Activated CD8-positive, alpha-beta memory T cell treated with anti-CD3 and anti-CD28 coated beads for 36 hours (primary cell): ENCODE results near the gene IFRD2. TPM values are rescaled to one million over a fixed set of nuclear protein-coding genes. Genes with fewer than 3 reads are reported as not detected.

ENCODE experiments used
- CTCF ChIA-PET: fragments of 350-600 bp; sonication (Branson Sonifier 250); formaldehyde crosslinking; loops from one replicate; lab custom pipeline; 2021; ENCODE audit warnings: antibody characterized with exemption; lab: Charles Lee
- POLR2A ChIA-PET: fragments of 350-600 bp; sonication (Branson Sonifier 250); formaldehyde crosslinking; loops from one replicate; lab custom pipeline; 2021; ENCODE audit warnings: antibody characterized with exemption; lab: Charles Lee
- total RNA-seq, 2 experiments: library from RNA; stranded (reverse); gene quantifications; one replicate each; pipeline ENCODE4 v1.2.3, GENCODE V29; 2021

IFRD2 gene
- total RNA-seq, 2 experiments from 2014 or later: 197 to 200 TPM

DNA sequence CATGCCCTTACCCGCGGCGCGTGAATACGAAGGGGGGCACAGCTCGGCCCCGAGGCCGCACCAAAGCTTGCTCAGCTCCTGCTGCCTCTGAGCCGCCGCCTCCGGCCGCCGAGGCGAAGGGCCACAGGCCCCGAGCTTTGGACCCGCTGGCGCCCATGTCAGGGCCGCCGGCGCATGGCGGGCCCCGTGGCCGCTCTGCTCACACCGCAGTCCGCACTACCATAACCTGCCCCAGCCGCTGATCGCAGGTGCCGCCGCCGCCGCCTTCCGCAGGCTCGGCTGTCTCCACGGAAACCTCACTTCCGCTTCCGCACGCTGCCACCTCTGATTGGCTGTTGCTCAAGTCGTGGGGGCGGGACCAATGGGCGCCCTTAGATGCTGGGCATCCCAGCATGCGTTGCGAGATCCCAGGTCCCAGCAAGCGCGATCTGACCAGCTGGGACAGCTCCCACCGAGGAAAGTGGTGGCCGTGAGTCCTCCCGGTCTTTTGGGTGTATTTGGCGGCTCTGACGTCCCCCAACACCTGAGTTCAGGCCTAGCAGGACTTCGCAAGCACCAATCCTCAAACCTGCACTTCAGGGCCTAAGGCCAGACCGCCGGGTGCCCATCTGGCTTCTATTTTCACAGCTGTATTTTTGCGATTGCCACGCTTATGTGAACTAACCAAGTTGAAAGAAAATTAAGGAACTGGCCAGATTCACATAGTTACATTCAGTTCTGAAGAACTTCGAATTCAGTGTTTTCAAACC lies 35.9 kb upstream of the IFRD2 start, which contains the start of gene TUSC2:
TSS of gene TUSC2 (minus strand) at position 281 of the 749 bp plus-strand sequence. CDS start at position 157, 124 bp downstream.
- CTCF ChIA-PET: interaction anchor here (0.6 to 1.7 kb wide), 9 partner anchors 9 to 100 kb away, joined by 3 to 7 read pairs (median 3); partner anchors contain the start of genes IFRD2 and RASSF1
- POLR2A ChIA-PET: interaction anchor here (0.6 to 2.6 kb wide), 10 partner anchors 9 to 608 kb away, joined by 3 to 28 read pairs (median 6); partner anchors contain the start of genes CYB561D2, HYAL3, IFRD2 and NAA80

DNA sequence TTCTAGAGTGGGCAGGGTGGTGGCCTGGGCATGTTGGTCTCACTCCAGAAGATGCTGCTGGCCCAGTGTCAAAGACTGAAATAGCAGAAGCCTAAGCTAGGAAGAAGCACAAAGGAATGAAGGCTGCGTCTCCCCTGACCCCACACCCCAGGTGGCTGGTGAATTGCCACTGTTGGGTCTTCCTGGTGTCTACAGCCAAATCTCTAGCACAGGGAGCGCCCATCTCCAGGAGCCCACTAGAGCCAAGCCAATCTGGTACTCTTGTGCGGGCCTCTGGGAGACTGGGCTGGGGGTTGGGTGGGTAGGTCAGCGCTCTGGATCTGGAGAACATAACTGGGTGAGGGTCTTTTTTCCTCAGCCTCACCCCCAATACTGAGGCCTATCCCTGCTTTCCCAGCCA lies 34.9 kb upstream of the IFRD2 start:
- CTCF ChIA-PET: interaction anchor here (0.6 to 1.7 kb wide), 9 partner anchors 10 to 99 kb away, joined by 3 to 7 read pairs (median 3); partner anchors contain the start of genes IFRD2 and RASSF1
- POLR2A ChIA-PET: interaction anchor here (1.2 to 2.6 kb wide), 4 partner anchors 10 to 28 kb away, joined by 6 to 28 read pairs (median 10); partner anchors contain the start of genes CYB561D2, HYAL3, NAA80 and NPRL2

DNA sequence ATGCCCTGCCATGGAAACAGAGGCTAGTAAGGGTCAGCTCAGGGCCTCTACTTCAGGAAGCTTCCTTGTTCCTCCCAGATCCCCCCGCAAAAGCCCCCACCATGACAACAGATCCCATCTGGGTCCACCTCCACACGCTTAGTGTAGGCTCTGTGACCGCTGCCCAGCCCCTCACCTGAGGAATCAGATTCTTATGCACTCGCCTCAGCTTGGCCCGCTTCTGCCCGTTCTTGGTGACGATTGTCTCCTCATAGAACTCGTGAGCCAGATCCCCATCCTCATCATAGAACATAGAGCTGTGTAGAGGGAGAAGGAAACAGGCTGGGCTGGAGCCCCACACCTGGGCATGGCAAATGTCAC lies 33.9 kb upstream of the IFRD2 start:
- ChIA-PET CTCF (no interaction called here), POLR2A (no interaction called here)

DNA sequence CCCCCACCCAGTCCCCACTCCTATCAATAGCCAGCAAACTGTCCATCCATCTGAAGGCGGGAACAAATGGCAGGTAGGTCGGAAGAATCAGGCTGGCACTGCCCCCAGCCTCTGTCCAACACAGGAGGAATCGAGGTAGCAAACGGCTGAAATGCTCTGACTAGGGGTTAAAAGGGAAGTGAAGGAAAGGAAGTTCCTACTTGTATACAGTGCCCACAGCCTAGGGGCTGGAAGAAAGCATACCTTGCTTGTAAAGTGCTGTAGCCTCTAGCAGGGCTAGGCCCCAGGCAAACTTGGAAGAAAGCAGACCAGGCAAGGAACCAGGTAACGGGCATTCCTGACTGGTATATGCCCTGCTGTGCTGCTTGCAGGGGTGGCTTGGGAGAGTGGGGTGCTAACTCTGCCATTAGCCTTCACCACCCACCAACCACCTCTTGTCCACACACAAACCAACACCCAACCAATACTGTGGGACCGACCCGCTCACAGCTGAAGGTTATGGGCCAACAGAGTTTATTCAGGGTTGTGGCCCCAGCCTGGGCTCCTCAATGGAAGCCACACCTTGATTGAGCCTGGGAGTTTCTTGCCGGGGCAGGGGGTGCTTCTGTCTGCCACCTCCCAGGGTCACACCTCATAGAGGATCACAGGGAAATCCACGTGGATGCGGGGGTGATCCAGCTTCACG lies 33.4 kb upstream of the IFRD2 start:
- CTCF ChIA-PET: interaction anchor here (0.6 kb wide), 1 partner anchor 489 kb away, joined by 5 read pairs; no protein-coding TSS in a partner anchor
- POLR2A ChIA-PET: no interaction called here

DNA sequence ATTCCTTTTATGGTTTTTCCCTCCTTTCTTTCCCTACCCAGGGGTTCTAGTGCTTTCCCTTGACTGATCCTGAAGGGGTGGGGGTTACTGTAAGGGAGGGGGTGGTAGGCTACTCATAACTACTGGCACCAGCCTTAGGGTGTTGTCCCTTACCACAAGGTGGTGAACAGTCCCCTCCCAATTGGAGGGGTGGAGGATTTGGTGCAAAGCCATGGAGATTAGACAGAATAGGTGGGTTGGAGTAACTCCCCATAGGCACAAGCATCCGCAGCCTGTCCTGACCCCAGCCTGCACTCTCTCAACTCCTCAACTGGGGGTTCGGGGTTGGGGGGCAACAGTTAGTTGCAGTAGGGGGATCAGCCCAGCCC lies 32.9 kb upstream of the IFRD2 start:
- CTCF ChIA-PET: interaction anchor here (0.6 to 2.7 kb wide), 10 partner anchors 8 to 489 kb away, joined by 3 to 11 read pairs (median 4); partner anchors contain the start of genes HYAL1, HYAL3 and NAA80
- POLR2A ChIA-PET: interaction anchor here (0.6 to 0.7 kb wide), 2 partner anchors 27 to 337 kb away, joined by 4 read pairs; no protein-coding TSS in a partner anchor

DNA sequence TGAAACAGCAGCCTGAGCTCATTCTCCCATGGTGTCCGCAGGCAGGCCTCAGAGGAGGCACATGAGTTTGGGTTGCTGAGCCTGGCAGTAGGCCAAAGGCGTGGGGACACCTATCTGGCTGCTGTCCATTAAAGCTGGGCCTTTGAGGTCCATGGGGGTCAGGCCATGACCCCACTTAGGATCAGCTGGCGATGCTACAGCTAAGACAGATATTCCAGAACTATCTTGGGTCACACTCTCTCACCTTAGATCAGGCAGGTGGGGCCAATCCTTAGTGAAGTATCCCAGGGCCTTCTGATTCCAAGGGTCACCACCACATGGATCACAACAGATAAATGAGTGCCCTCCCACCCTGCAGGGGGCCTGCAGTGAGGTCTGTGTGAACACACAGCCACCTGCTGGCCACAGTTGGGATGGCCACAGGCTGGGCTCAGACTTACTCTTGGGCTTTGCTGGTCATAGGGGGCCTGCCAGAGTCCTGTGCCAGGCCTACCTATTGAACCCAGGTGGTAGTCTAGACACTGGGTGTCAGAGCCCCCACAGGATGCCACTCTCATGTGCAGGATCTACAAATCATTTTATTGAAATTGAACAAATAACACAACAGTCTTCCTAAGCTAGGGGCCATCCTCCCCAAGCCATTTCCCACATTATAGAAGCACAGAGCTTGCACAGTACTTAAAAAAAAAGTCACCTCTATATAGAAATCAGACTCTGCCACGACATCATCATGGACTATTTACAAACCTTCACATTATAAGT lies 32.3 kb upstream of the IFRD2 start:
- ChIA-PET POLR2A (interaction anchor here (0.5 to 1.2 kb wide), 5 partner anchors 9 to 338 kb away, joined by 3 to 5 read pairs (median 4); partner anchors contain the start of genes HYAL3 and NAA80), CTCF (interaction anchor here (0.6 to 2.7 kb wide), 13 partner anchors 9 to 488 kb away, joined by 3 to 11 read pairs (median 4); partner anchors contain the start of genes HYAL1, HYAL3 and NAA80)

DNA sequence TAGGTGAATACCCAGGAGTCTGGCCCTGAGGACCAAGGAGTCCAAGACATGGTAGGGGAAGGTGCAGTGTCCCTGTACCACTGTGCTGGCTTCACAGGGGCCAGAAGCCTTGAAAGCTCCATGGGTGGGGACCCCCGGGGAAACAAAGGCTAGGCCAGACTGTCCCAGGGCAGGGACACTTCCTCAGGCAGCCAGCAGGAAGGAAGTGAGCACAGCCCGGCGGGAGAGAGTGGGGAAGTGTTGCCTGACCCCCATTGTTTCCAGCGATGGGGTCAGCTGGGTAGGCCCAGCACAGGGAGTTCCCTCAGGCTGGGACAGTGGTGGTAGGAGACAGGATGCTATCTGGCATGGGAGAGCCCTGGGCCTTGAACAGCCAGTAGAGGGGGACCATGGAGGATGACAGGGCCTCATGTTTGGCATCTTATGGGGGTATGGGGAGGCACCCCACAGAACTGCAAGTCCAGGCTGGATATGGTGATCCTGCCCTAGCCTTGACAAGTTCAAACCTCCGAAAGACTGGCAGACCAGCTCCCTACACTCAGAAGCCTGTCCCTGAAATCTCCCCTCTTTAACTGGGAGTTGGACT lies 31.5 kb upstream of the IFRD2 start:
- ChIA-PET POLR2A (interaction anchor here (0.5 to 1.2 kb wide), 3 partner anchors 8 to 24 kb away, joined by 3 to 5 read pairs (median 4); partner anchors contain the start of genes HYAL3 and NAA80), CTCF (interaction anchor here (0.9 to 2.7 kb wide), 11 partner anchors 9 to 131 kb away, joined by 3 to 11 read pairs (median 4); partner anchors contain the start of genes HYAL1, HYAL3 and NAA80)

DNA sequence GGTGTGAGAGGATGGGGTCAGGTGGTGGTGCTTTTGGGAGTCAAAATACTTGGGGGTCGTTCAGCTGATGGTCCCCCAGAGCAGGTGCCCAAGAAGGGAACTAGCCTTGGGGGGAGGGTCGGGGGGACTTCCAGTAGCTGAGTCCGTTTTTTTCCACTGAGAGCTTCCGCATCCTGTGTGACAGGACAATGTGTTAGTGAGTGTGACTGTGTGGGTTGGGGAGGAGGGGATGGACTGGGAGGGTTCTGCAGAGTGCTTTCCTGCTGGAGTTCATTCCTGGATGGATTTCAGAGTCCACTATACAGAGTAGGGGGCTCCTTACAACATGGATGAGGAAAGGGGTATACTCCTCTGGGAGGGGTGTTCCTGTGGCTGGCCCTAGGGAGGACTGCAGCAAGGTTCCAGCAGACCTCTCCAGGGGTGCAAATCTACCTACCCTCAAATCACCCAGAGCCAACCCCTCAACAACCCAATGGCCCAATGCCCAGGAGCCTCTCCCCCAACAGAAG lies 30.9 kb upstream of the IFRD2 start:
- POLR2A ChIA-PET: interaction anchor here (2.8 kb wide), 1 partner anchor 24 kb away, joined by 6 read pairs; the partner anchor contains the start of genes HYAL3 and NAA80
- CTCF ChIA-PET: interaction anchor here (1.2 to 2.7 kb wide), 3 partner anchors 8 to 96 kb away, joined by 4 to 9 read pairs (median 5); no protein-coding TSS in a partner anchor

DNA sequence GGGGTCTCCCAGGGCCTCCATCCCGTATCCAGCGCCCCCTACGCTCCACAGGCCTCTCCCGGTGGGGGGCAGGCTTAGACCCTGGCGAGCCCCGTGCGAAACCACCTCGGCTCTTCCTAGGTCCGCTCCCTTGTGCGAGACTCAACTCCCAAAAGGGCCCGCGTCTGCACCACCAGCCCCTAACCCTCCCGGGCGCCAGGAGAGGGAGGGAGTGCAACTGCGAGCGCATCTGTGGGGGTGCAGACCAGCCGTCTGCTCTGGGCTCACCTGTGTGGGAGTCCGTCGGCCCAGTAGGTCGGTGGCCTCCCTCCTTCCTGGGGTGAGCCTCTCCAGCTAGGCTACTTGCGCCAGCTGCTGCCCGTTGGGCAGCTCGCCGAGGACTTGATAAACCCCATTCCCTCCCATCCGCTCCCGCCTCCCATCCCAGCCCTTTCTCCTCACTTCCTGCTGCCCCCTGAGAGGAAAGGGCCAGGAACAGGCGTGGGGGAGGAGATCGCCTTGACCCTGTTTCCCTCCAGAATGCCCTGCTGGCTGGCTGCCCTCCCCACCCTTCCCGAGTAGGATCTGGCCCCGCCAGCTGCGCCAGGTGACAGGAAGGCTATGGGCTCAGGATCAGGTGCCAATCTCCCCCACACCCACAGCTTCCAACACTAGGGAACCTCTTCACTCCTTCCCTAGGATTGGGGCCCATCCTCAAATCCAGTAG lies 30.3 kb upstream of the IFRD2 start, which contains the start of gene HYAL2:
TSS of gene HYAL2 (minus strand) at position 360 of the 706 bp plus-strand sequence. CDS start 2,256 bp downstream, outside the sequence.
- CTCF ChIA-PET: interaction anchor here (0.6 to 2.7 kb wide), 10 partner anchors 11 to 96 kb away, joined by 3 to 9 read pairs (median 4); no protein-coding TSS in a partner anchor
- POLR2A ChIA-PET: interaction anchor here (2.8 kb wide), 1 partner anchor 23 kb away, joined by 6 read pairs; the partner anchor contains the start of genes HYAL3 and NAA80

DNA sequence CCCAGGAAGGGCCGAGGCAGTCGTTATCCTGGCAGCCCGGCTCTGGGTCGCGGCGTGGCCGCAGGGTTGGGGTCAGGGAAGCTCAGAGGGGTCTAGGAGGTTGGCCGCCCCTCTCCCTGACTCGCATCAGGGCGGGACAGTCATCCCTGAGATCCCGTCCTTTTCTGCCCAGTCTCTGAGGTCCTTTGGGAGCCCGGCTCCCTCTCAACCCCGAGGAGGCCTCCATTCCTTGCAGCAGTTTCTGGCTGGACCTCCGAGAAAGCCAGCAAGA lies 29.8 kb upstream of the IFRD2 start:
- CTCF ChIA-PET: interaction anchor here (0.6 to 1.9 kb wide), 9 partner anchors 12 to 34 kb away, joined by 3 to 6 read pairs (median 3); partner anchors contain the start of genes HYAL3 and NAA80
- POLR2A ChIA-PET: interaction anchor here (1.0 to 2.8 kb wide), 2 partner anchors 15 to 23 kb away, joined by 4 to 6 read pairs; partner anchors contain the start of genes HYAL3 and NAA80

DNA sequence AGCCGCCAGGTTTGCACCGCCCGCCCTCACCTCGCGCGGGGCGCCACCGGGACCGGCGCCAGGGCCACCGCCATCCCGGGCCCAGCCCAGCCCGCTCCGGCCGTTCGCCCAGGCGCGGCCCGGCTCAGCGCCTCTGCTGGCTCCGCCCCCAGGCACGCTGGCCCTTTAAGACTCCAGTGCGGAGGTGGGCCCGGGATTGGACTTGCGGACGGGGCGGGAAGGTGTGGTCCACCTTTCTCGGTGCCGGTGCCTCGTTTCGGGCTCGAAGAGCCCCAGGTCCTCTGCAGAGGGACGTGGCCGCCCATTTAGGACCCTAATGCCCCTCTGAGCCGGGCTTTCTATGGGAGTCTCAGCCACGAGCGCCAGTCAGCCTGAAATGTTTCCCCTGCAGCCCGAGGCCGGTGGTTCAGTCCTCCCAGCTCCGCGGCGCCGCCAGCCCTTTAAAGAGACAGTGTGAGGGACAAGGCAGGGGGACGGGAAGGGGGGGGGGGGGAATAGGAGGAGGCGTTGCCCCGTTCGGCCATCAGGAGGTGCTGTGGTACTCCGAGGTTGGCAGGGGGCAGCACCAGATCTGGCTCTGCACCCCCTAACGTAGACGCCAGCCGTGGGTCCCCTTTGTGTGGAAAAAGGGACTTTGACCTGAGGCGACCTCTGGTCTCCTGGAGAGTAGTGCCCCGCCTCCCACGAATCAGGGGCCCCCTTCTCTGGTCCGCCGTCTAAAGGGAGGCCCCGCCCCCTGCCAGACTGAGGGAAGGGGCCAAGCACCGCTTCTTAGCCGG lies 29.3 kb upstream of the IFRD2 start:
- POLR2A ChIA-PET: interaction anchor here (1.0 to 2.8 kb wide), 3 partner anchors 15 to 30 kb away, joined by 3 to 6 read pairs (median 4); partner anchors contain the start of genes HYAL3, IFRD2 and NAA80
- CTCF ChIA-PET: interaction anchor here (0.6 to 1.9 kb wide), 8 partner anchors 12 to 34 kb away, joined by 3 to 6 read pairs (median 4); partner anchors contain the start of genes HYAL3 and NAA80

DNA sequence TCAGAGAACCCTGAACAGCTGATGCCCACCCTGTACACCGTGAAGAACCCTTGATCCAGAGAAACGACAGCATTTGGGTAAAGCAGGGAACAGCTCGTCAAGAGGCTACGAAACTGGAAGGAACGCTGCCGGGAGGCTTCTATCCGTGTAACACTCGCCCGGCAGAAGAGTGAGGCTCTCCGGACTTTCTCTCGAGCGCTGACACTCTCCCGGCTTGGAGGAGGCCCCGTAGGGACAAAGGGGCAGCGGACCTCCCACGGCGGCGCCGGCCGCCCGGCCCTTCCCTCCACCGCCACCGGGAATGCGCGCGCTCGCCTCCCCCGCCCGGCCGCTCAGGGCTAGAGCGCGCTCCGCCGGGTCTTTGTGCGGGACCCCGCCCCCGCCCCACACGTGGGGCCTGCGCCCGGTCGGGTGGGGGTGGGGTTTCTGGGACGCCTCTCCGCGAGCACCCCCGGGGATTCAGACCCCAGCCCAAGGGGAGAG lies 28.7 kb upstream of the IFRD2 start:
- ChIA-PET POLR2A (interaction anchor here (0.5 to 2.8 kb wide), 5 partner anchors 16 to 83 kb away, joined by 3 to 6 read pairs (median 3); partner anchors contain the start of genes HYAL3, IFRD2 and NAA80), CTCF (interaction anchor here (0.7 to 1.9 kb wide), 4 partner anchors 14 to 74 kb away, joined by 3 to 6 read pairs (median 4); partner anchors contain the start of genes HYAL3 and NAA80)

DNA sequence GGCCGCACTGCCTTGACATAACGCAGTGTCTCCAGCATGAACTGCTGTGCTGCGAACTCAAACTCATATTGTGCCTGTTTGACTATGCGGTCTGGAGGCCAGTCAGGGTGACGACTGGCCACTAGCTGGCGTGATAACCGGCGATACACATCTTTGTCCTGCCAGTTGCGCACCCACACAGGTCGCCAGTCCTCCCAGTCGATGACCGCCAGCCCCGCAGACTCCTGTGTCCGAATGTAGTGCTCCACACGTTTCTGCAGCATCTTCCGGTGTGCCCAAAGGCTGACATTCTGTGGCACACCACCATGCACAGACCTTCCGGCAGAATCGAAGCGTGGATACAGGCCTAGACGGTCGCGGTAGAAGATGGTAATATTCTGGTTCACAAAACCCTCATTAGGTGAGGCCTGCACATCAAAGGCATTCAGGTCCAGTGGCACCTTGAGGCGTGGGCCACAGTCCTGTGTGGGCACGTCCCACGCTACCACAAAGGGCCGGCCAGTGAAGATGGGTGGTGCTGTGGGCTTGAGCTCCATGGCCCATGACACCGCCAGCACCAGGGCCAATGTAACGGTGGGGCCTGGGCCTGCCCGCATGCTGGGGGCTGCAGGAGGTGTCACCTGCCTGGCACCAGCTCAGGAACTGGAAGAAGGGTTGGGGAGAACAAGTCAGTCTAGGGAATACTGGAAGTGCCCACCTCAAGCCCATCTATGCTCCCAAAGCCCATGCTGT lies 27.8 kb upstream of the IFRD2 start:
- POLR2A ChIA-PET: interaction anchor here (0.5 to 2.8 kb wide), 4 partner anchors 17 to 82 kb away, joined by 3 to 6 read pairs (median 3); partner anchors contain the start of genes HYAL3, IFRD2 and NAA80
- CTCF ChIA-PET: interaction anchor here (0.6 to 1.8 kb wide), 3 partner anchors 21 to 174 kb away, joined by 3 to 5 read pairs (median 3); partner anchors contain the start of genes HYAL3 and NAA80

DNA sequence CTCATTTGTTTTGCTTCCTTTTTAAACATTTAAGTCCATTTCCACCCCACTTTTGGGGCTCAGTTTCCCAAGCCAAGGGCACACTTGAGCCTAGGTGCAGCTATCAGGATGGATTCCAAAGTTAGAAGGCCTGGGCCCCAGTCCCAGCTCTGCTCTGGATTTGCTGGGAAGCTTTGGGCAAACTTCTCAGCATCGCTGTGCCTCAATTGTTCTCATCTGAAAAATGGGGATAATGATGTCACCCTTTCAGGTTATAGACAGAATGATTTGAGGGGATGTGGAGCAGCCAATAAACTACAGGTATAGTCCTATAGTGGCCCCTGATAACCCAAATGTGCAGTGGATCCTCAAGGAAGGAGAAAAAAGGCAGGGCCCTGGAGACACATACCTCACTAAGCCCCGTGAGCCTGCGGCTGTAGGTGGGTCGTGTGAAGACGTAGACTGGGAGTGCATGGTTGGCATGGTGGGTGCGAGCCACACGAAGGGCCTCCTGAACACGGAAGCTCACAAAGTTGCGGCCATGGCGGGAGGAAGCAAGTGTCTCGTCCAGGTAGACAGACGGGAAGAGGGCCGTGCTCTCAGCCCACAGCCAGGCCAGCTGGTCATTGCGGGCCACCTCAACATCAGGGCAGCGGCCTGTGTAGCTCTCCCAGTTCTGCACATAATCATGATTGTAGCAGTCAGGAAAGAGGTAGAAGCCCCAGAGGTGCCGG lies 27.1 kb upstream of the IFRD2 start:
- POLR2A ChIA-PET: interaction anchor here (1.5 kb wide), 1 partner anchor 15 kb away, joined by 3 read pairs; no protein-coding TSS in a partner anchor
- CTCF ChIA-PET: no interaction called here
